ENCODE measurements around the gene GFRA1.

GFRA1 gene

DNA sequence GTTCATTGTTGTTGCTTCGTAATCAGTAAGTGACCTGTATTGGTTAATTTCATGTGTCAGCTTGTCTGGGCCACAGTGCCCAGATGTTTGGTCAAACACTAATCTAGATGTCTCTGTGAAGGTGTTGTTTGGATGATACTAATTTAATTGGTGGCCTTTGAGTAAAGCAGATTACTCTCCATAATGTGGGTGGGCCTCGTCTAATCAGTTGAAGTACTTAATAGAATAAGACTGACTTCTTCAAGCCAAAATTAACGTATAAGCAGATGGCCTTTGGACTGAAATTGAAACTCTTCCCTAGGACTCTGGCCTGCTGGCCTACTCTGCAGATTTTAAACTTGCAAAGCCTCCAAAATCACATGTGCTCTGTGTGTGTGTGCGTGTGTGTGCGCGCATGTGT, 245.7 kb downstream of the GFRA1 start:
- DNase-seq (ENCODE audit: low read depth) = no peak

DNA sequence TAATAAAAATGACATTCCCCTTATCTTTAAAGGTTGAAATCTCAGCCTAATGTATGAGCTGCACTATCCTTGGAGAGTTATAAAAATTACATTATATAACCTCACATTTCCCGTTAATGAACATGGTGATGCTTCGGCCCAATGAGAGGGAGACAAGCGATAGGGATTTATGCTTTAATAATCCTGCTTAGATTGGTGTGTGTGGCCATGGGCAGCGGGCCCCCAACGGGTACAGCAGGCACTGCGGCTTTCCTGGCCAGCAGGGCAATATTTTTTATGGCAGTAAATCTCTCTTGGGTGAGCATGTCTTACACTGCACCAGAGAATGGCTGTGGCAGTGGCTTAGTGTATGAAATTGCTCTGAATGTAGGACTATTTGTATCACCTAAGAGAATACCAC, 246.3 kb downstream of the GFRA1 start:
- DNase-seq (ENCODE audit: low read depth) = no peak

DNA sequence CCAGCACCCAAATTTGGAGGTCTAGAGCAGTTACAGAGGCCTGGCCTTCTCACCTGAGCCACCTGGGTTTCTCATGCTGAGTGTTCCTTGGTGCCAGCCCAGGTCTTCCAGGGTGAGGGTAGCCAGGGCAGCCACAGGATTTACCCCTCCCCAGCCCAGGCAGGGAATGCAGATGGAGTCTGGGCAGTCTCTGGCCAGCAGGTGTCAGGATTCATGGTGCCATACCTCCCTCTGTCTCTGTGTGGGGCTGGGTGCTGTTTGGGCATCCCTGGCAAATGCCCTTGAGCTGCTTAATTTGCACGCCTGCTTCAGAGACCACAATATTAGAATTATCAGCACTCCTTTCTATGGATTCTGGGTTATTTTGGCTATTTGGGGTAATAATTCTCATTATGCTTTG, 246.7 kb downstream of the GFRA1 start:
- no peak for DNase-seq (ENCODE audit: low read depth)

DNA sequence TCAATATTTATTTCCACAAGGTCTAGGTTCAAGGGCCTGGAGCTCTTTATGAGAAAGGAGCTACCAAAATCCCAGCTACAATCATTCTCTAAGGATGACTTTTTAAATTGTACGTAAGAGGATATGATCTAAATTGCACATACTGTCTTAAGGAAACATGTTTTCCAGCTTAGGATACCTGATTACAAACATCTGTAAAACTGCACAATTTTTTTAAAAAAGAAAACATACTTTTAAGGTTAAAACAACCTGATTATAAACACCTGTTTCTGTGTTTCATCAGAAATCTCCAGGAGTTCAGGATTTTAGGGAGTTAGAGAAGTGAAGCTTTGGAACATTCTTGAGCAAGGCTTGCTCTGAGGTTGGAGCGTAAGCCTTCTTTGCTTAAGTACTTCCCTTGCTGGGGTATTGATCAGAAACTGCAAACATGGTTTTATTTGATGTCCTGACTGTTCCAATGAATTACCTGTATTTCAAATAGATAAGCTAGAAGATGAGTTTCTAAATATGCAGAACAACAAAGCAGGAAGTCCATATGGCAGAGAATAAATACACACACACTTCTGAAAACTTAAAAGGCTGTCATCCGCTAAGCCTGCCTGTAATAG, 248.6 kb downstream of the GFRA1 start:
- no peak for DNase-seq (ENCODE audit: low read depth)

DNA sequence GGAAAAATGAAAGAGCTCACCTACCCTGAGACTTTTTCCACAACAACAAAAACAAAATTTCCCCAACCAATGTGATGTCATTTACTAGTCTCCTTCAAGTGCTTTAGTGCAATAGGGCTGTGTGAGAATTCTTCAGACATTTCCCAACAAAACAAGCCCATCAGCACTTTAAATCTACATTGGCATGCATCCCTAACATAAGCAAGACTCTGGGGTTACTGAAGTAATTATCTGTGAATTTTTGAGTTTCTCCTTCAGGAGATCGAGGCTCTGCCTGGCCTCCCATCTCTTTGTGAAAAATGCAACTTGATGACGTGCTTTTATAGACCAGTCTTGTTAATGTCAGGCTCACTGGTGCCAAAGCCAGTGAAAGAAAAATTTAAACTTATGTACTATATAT, 255.6 kb downstream of the GFRA1 start:
- no peak for DNase-seq (ENCODE audit: low read depth)

DNA sequence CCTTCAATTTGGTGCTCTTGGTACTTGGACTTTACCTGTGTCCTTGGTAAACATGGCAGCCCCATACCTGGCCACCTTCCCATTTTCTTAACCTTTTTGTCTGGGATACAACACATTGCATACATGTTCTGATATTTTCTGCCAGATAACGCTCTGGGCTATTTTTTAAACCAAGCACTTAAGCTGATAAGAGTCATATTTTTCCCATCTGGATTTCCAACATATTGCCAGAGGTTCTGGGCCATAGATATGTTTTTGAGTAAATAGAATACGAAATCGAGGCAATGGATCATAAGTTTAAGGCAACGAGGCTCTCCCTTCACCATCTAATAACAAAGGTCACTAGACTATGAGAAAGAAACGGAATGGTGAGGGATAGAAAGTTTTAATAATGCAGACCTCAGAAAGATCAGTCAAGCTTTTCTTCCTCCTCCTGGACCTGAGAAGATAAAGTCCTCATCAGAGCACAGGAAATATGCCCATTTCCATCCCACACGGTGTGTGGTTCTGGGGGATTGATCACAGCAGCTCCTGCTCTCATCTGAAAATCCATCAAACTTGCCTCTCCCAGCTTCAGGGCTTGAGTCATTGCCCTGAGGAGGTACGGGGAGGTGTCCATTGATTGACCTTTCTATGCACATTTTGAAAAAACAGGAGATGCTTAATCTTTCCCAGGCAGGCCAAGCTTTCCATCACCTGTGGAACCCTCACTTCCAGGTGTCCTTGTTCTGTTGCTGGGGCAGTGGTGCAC, 257.2 kb downstream of the GFRA1 start:
- DNase-seq (ENCODE audit: low read depth) = no peak

DNA sequence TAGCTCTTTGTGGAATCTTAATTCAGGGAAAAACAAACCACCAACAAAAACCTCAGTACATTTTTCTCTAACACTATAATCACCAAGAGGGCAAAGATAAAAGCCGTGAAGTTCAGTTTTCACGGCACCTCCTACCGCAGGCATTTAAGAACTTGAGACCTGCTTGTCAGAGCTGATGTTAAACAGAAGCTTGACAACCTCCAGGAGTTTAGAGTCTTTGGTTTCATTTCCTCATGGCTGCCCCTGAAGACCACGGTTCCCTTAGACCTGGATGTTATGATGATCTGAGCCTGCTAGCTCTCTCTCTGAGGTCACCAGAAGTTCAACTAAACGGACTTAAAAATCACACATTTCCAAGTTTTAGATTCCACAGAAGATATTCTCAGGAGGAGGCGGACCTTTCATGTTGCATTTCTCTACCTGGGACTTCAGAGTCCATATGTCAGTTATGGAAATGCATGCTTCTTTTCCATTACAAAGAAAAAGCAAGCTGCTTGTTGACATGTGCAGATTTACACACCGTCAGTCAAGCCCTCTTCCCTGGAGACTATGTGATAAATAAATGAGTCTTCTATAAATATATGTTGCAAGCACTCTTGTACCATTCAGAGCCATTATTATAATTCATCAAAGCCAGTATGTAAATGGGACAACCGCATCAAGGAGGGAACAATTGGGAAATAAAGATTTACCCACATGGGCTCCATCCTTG, 258.0 kb downstream of the GFRA1 start:
- no peak for DNase-seq (ENCODE audit: low read depth)

DNA sequence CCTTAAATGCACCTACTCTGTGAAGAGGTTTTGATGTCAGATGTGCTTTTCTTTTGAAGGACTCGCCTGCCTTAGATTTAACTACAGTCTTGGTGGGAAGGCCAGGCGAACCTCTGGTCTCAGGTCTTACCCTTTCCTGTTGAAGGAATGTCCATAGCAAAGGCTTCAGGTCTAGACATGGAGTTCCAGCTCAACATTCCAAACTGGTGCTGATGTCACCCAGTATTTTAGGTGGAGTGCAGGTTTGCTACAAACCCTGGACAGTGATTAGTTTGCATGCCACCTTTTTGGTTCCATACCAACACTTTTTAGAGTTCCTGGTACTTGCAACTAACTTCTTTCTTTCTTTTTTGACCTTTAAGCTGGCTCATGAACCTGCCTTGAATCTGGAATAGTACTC, 258.7 kb downstream of the GFRA1 start:
- no peak for DNase-seq (ENCODE audit: low read depth)

DNA sequence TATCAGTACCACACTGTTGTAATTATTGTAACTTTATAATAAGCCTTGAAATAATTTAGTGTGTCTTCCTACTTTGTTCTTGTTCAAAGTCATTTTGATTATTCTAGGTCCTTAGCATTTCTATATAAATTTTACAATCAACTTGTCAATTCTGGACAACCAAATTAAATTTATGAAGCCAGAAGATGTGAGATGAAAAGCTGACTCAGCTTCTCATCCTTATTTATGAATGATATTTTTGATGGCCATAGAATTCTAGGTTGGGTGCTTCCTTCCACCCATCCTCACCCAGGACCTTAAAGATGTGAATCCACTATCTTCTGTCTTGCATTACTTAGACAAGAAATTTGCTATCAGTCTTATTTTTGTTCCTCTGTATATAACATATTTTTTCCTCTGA, 261.1 kb downstream of the GFRA1 start:
- no peak for DNase-seq (ENCODE audit: low read depth)

DNA sequence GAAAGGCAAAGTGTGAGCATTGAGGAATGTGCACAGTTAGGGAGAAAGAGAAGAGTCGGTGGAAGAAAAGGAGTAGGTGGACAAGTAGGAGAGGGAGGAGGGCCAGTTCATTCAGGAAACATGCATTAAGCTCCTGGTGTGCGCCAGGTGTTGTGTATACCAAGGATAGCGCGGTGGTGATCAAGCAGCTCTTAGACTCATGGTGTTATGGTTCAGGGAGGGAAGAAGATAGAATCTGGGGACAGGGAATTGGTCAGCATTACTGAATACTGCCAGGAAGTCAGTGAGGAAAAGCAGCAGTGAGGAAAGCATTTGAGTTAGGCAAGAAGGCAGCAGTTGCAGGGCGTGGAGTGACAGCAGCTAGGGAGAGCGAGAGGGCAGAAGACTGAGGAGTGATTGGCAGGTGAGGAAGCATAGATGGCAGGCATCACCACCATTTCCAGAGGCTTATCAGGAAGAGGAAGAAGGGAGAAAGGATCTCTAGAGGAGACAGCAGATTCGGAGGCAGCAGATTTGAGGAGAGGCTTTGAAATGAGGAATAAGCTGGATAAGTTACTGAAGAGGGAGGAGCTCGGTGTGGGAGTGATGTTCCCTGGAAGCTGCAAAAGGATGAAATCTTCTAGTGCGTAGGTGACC, 265.6 kb downstream of the GFRA1 start:
- no peak for DNase-seq (ENCODE audit: low read depth)
